ENCODE results near the gene EHBP1L1.
A peak's percentile ranks its signal among the peaks of the same experiment; 100 is the strongest.

Gene EHBP1L1

GRCh38 chr11:65546217-65546958 lies 29.5 kb upstream of the EHBP1L1 start:
- FAIRE-seq (no peak), DNase-seq (ENCODE audit: low spot score) (peak; percentile 43)

- no peak for FAIRE-seq
- DNase-seq (ENCODE audit: low spot score) = no peak
These were observed 28.3 kb upstream of the EHBP1L1 start for GRCh38 chr11:65547446-65548125.

GRCh38 chr11:65548395-65548794 lies 27.5 kb upstream of the EHBP1L1 start:
- no peak for DNase-seq (ENCODE audit: low spot score)
- FAIRE-seq = no peak

DNA sequence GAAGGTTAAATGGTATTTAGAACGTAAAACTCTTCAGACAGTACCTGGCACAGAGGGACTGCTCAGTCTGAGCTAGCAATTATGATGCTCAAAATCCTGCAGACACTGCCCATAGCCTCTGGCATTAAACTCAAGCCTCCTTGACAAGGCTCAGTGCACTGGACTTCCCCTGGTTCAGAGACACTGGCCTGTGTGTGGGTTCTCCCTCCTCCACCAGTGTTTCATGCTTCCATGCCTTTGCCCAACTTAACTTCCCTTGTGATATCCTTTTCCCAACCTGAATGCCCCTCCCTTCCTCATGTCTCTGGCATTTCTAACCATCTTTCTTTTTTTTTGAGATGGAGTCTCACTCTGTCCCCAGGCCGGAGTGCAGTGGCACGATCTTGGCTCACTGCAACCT lies 26.8 kb upstream of the EHBP1L1 start:
- FAIRE-seq = no peak
- DNase-seq (ENCODE audit: low spot score) = no peak

DNA sequence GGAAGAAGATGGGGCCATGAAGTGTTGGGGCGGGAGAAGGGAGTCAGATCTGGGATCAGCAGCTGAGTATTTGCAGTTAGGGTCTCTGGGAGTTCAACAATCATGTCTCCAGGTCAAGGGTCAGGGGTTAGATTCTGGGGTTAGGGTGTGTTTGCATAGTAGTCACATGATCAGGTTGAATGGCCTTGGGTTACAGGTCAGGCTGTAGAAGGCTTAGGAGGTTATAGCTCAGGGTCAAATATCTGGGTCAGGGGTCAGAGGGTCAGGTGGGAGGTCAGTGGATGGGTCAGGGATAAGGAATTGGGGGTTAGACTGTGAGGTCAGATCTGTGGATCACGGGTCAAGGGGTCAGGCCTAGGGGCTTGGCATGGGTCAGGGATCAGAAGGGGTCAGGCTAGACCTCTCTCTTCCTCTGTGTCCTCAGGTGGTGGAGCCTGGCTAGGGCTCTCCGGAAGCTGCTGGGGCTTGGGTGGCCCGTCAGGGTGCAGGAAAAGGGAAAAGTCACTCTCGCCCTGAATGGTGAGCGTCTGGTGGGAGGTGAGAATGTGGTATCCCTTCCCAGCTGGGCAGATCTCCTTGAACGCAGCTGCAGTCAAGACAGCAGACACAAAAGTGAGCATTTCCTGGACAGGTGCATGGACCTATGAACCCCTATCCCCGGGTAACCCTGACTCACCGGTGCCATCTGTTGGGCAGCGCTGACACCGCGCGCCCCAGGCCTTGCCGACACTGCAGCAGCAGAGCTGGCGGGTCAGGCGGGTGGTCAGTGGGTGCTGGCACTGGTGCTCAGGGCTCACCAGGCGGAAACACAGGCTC lies 24.1 kb upstream of the EHBP1L1 start:
- FAIRE-seq (no peak), DNase-seq (ENCODE audit: low spot score) (no peak)

- no peak for FAIRE-seq
- DNase-seq (ENCODE audit: low spot score) = no peak
These were observed 23.4 kb upstream of the EHBP1L1 start for GRCh38 chr11:65552388-65552951.

- DNase-seq (ENCODE audit: low spot score) (no peak), FAIRE-seq (no peak)
These were observed 22.4 kb upstream of the EHBP1L1 start for GRCh38 chr11:65553301-65554001.

DNA sequence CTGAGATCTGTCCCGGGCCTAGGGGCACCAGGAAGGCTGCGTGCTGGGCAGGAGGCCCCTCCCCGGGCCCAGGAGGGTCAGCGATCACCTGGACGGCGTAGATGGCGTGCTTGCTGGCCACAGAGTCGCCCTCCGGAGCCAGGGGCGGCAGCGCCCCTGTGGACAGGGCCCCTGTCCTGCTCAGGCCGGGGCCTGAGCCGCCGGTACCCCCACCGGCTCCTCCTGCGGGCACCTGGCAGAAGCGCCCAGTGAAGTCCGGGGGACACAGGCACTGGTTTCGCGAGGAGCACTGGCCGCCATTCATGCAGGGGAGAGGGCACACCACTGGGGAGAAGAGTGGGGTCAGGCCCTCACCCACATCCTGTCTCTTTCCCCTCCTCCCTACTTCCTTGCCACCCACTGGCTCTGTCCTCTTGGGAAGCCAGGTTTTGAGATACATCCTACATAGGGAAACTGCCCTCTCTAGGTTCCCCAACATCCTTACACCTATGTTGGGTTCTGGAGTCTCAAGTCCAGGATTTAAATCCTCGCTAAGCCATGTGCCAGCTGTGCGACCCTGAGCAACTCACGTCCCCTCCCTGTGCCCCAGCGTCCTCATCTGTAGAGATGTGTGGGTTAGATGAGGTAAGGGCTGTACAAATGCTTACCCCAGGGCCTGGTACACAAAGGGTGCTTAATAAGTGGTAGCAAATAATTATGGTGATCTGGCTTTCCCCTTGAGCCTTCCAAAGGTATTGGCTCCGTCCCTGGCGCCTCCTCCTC lies 21.6 kb upstream of the EHBP1L1 start:
- FAIRE-seq (no peak), DNase-seq (ENCODE audit: low spot score) (no peak)

GRCh38 chr11:65554842-65555430 lies 20.9 kb upstream of the EHBP1L1 start:
- no peak for FAIRE-seq

GRCh38 chr11:65555693-65556231 lies 20.1 kb upstream of the EHBP1L1 start:
- FAIRE-seq (peak; percentile 86), DNase-seq (ENCODE audit: low spot score) (peak; percentile 89)

More at GRCh38 chr11:65554842-65555430, 20.9 kb upstream of the EHBP1L1 start:
- DNase-seq (ENCODE audit: low spot score) = no peak

DNA sequence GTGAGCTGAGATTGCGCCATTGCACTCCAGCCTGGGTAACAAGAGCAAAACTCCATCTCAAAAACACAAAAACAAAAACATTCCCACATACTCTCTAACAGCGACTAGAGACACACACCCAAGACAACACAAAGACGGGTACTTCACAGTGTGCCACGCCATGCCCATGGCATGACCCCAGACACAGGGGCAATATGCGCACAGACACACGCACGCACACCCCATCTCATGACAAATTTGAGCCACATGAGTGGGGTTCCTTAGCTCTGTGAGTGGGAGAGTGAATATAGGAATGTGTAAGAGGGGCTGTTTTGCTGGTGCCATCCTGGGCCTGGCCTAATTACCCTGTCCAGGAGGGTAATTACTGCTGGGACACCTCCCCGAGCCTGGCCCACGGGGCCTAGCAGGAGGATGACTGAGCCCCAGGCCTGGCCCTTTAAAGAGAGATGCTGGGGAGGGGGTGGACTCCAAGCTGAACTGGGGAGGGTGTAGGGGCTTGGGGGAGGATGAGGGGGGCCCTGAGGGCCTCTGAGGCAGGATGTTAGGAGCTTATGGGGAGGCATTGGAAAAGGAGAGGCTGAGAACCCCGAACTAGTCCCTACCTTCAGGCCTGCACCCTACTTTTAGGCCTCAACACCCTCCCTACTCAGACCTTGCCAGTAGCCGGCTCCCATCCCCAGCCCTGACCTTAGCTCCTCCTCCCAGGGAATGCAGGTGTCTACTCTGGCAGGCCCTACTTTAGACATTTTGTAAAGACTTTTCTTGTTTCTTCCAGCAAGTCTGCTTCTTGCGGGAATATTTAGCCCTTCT lies 19.2 kb upstream of the EHBP1L1 start:
- DNase-seq (ENCODE audit: low spot score) = no peak
- FAIRE-seq = no peak

GRCh38 chr11:65557280-65558001 lies 18.4 kb upstream of the EHBP1L1 start:
- DNase-seq (ENCODE audit: low spot score) (no peak), FAIRE-seq (no peak)

GRCh38 chr11:65558002-65558929 lies 17.6 kb upstream of the EHBP1L1 start, which contains the start of gene LTBP3:
Gene LTBP3 (minus strand): TSS chr11:65558359. CDS start chr11:65557959, 400 bp downstream.
- no peak for FAIRE-seq
- peak; percentile 86 for DNase-seq (ENCODE audit: low spot score)

DNA sequence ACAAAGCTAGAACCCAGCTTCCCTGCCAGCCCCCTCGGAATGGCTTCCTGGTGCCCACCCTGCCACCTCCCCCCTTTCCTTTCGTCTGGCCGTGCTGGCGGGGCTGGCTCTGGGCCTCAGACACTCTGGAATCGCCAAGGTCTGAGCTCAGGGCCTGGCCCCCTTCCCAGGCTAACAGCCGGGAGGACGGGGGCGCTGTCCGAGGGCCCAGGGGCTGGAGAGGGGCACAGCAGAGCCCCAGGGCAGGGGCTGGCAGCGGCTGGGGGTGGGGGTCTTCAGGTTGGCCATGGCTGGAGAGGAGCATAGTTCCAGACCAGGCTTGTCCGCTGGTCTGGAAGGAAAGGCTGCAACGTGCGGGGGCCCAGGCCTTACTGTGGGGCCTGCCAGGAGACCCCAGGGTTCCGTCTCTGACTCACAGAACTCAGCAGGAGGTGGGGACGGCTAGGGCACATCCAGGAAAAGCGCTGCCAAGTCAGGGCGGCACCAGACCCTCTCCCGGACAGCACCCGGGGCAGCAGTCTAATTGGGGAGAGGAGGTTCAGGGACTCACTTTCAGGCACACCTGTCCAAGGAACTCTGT lies 16.8 kb upstream of the EHBP1L1 start:
- FAIRE-seq = no peak

DNA sequence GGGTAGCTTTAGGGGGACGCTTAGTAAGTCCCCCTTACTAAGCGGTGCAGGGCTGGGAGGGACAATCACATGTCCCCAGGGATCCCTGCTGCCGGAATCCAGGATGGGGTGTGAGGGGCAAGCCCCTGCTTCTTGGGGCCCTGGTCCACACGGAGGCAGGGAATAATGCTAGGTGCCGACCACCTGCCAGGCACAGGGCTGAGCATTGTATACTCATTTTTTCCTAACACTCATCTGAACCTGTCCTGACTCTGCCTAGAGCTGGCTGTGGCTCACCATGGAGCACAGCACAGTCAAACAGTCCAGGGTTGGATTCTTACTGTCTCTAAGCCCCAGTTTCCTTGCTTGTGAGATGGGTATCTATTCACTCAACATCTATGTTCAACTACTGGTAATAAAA lies 16.3 kb upstream of the EHBP1L1 start:
- no peak for DNase-seq (ENCODE audit: low spot score)
- FAIRE-seq = no peak

More for the DNA sequence above, 16.8 kb upstream of the EHBP1L1 start:
- no peak for DNase-seq (ENCODE audit: low spot score)

DNA sequence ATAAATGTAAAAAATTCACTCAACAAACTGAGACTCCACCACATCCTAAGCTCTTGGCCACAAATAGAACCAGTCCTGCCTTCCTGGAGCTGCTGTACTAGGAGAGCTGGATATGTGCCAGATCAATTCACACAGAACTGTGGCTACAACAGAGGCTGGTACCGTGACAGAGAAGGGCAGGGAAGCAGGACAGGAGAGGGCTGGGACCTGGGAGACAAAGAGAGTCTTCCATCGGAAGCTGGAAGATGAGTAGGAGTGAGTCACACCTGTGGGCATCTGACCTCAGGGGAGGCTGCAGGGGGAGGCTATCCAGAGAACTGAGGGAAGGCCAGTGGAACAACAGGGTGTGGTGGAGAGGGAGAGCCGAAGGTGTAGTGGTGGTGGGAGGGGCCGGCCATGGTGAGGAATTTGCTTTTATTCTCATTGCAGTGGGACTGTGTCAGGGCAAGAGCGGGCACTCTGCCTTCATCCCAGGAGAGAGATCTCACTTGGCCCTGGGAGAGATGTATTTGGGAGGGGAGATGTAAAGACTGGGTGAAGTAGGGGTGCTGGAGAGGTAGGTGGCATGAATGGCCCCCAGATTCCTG lies 15.8 kb upstream of the EHBP1L1 start:
- FAIRE-seq = peak; percentile 30
- DNase-seq (ENCODE audit: low spot score) = peak; percentile 87
